GM12874 (cell line): ENCODE results near the gene HOXC5.

Experiments
- TF ChIP-seq, protein P1 (sequence below): IDR thresholded peaks from 2 replicates; pipeline ENCODE4 v1.5.1; 2011; ENCODE audit warnings: low read depth, mild to moderate bottlenecking, control low read depth, low read length, moderate library complexity; ENCODE audit not compliant: insufficient read depth

HOXC5 gene

DNA sequence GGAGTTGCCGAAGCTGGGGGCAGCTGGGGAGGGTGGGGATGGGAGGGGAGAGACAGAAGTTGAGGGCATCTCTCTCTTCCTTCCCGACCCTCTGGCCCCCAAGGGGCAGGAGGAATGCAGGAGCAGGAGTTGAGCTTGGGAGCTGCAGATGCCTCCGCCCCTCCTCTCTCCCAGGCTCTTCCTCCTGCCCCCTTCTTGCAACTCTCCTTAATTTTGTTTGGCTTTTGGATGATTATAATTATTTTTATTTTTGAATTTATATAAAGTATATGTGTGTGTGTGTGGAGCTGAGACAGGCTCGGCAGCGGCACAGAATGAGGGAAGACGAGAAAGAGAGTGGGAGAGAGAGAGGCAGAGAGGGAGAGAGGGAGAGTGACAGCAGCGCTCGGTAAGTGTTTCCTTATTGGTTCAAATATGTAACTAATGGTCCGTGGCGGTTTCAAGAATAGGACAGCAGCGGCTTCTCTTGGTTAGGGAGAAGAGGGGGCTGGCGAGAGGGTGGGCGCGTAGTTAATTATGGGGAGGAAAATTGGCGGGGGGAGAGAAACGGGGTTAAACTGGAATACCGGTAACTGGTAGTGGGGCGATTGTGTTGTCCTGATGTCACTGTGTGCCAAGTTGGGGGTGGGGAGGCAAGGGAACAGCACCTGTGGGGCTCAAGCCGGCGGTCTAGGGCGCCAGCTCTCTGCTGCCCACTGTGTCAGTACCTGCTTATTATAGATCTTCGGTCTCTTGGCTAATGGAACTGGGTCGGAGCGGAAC is 15.6 kb upstream of the HOXC5 start:
- TF ChIP-seq, protein P1, sequence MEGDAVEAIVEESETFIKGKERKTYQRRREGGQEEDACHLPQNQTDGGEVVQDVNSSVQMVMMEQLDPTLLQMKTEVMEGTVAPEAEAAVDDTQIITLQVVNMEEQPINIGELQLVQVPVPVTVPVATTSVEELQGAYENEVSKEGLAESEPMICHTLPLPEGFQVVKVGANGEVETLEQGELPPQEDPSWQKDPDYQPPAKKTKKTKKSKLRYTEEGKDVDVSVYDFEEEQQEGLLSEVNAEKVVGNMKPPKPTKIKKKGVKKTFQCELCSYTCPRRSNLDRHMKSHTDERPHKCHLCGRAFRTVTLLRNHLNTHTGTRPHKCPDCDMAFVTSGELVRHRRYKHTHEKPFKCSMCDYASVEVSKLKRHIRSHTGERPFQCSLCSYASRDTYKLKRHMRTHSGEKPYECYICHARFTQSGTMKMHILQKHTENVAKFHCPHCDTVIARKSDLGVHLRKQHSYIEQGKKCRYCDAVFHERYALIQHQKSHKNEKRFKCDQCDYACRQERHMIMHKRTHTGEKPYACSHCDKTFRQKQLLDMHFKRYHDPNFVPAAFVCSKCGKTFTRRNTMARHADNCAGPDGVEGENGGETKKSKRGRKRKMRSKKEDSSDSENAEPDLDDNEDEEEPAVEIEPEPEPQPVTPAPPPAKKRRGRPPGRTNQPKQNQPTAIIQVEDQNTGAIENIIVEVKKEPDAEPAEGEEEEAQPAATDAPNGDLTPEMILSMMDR = 0 out of 2 replicates have a peak, but pooled peaks have one; percentile 13

DNA sequence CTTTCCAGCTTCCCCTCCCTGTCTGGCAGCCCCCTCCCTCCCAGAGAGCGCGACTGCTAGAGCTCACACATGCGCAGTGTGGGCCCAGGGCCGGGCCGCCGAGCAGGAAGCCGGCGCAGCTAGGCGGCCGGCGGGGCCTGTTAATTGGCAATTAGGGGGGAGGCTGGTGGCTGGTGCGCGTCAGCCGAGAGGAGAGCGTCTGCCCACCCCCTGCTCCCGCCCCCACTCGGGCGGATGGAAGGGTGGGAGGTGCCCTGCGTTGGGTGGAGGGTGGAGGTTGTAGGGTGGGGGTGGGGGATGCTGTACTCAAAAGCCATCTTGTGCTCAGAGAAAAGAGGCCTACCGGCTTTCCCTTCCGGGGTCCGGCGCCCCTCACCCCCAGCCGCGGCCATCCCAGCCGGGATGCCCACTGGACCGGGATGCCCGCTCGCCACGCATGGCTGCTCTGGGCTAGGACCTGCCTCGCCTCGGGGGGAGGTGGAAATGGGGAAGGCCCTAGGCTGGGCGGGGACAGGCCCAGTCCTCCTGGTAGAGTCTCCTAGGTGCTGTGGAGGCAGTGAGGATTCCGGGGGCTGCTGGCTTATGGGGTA is 14.9 kb upstream of the HOXC5 start:
- TF ChIP-seq, protein P1 = no peak

DNA sequence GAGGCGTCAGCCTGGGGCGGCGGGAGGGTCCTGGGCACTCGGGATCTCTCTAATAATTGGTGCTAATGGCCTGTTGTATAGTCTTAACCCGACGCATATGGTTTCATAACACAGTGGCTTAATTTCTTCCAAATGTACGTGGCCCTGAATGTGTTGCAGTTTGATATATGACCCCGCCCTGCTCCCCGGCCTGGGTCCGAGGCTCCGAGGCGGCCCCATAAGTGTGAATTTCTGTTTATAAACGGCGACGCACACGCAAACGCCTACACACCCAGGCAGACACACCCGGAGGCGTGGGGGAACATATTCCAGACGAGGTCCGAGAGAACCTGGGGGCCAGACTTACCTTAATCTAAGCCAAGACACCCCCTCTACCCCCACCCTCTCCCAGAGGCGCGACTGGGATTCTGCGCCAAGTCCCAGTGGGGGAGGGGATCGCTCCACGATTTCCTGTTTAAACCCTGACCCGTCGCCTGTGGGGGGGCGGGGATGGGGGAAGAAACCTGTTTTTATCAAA is 14.3 kb upstream of the HOXC5 start:
- TF ChIP-seq, protein P1 = no peak

DNA sequence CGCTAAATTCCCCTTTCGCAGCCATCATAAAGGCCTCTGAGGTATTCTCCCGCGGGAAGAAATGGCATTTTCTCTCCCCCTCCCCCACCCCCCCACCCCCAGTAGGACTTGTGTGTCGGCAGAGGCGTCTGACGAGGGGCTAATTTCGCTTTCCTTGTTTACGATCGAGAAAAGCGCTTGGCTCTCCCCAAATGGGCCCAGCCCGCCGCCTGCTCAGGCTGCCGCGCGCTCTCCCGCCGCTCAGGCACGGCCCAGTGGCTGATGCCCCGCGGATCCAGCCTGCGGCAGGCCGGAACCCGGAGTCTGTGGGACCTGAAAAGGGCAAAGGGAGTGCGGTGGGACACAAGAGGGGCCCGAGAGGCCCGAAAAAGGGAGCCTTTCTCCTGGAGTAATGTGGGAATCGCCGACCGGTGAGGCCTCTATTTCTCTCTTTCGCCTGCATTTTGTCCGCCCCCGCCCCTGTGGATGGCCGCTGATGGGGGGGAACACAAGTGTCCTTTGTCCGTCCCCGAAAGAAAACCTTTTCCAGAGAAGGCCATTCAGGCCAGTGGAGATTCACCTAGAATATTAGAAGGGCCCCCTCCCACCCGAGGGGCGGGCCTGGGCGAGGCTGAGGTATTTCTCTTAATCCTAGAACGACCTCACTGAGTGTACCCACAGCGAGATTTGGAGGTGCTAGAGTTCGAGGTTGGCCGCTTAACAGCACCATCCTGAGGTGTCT is 13.6 kb upstream of the HOXC5 start:
- TF ChIP-seq, protein P1 = no peak

DNA sequence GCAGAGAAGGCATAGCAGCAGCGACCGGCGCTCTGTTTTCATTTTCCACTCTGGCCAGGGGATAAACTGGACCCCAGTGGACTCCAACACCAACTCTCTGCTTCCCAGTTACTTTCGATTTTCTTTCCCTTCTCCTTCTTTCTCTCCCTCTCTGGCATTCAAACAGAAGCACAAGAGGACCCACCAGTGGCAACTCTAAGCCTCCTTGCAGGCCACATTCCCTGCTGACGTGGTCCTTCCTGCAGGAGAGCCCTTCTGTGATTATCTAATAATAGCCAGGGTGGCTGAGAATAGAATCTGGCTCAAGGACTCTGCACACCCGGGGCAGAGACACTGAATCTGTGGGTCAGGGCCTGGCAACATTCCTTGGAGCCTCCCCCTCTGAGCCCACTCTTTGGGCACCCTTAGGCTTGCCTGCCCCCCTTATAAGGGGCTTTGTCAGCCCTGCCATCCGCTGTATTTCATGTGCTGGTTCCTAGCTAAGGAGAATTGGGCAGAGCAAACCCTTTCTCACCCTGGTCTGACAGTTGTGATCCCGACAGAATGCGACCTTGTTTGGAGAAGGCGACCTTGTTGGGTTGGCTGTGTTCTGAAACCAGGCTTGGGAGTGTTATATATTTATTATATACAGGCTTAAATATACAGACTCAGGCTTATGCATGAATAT is 12.8 kb upstream of the HOXC5 start:
- TF ChIP-seq, protein P1 = no peak

DNA sequence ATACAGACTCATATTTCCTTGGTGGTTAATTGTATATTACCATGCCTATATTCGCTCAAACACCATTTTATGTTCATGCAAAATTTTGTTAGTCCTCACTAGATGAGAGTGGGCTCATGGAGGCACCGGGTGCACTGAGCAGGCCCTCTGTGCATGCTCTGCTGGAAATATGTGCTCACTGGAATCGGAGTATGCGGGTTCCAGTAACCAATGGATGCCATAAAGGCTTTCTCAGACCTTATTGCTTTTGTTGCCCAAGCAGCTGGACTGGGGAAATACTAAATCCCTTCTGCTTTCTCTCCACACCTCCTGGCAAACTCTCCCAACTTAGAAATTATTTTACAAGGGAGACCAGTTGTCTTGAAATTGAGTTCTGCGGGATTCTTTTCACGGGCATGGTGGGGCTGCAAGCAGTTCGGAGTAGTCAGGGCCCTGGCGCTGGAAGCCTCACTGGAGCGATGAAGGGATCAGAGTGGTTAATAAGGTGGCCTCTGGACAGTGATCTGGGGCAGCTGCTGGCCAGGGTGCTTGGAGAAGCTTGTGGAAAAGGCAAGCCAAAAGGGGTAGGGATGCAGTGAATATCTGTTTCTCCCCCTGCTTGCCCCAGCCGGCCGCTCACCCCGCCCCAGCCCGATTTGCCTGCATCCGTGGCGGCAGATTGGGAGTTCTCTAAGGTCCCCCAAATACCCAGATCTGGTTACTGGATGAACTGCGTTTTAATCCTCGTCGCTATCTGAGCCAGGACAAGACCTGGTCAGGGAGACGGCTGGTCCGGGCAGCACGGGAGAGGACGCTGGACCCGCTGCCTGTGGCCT is 12.1 kb upstream of the HOXC5 start:
- TF ChIP-seq, protein P1 = no peak
